ENCODE measurements around the gene RAB17.

The RAB17 gene

GRCh38 chr2:237573721-237574415 is 16.7 kb downstream of the RAB17 start:
- TF ChIP-seq MYC (IDR thresholded peaks at IDR 0.05; ENCODE audit: low read depth, low read length), result no peak
- no peak for TF ChIP-seq POLR2A (IDR thresholded peaks at IDR 0.05; ENCODE audit: extremely low read depth, insufficient read length)
- TF ChIP-seq MAX (IDR thresholded peaks at IDR 0.05; ENCODE audit: low read depth, low read length), result no peak
- no peak for TF ChIP-seq CTCF (IDR thresholded peaks at IDR 0.05; ENCODE audit: low read depth, low read length)
- H3K4me3 ChIP-seq (ENCODE audit: low read depth, low read length), result no peak overlapping the region
- DNase-seq (ENCODE audit: low read depth), result no peak

GRCh38 chr2:237572742-237573101 is 17.8 kb downstream of the RAB17 start:
- DNase-seq (ENCODE audit: low read depth), result no peak
- TF ChIP-seq CTCF (IDR thresholded peaks at IDR 0.05; ENCODE audit: low read depth, low read length) (no peak), MAX (IDR thresholded peaks at IDR 0.05; ENCODE audit: low read depth, low read length) (no peak), MYC (IDR thresholded peaks at IDR 0.05; ENCODE audit: low read depth, low read length) (no peak), POLR2A (IDR thresholded peaks at IDR 0.05; ENCODE audit: extremely low read depth, insufficient read length) (no peak)
- no peak overlapping the region for H3K4me3 ChIP-seq (ENCODE audit: low read depth, low read length)

GRCh38 chr2:237572021-237572741 is 18.4 kb downstream of the RAB17 start:
- TF ChIP-seq MYC (IDR thresholded peaks at IDR 0.05; ENCODE audit: low read depth, low read length), result no peak
- TF ChIP-seq CTCF (IDR thresholded peaks at IDR 0.05; ENCODE audit: low read depth, low read length), result peak; percentile 92
- no peak for TF ChIP-seq POLR2A (IDR thresholded peaks at IDR 0.05; ENCODE audit: extremely low read depth, insufficient read length)
- 0 out of 2 replicates have a peak, but pooled peaks have one; percentile 5 for TF ChIP-seq MAX (IDR thresholded peaks at IDR 0.05; ENCODE audit: low read depth, low read length)
- H3K4me3 ChIP-seq (ENCODE audit: low read depth, low read length), result no peak overlapping the region
- peak; percentile 91 for DNase-seq (ENCODE audit: low read depth)

- no peak overlapping the region for H3K4me3 ChIP-seq (ENCODE audit: low read depth, low read length)
- TF ChIP-seq MAX (IDR thresholded peaks at IDR 0.05; ENCODE audit: low read depth, low read length) (no peak), MYC (IDR thresholded peaks at IDR 0.05; ENCODE audit: low read depth, low read length) (no peak), CTCF (IDR thresholded peaks at IDR 0.05; ENCODE audit: low read depth, low read length) (no peak), POLR2A (IDR thresholded peaks at IDR 0.05; ENCODE audit: extremely low read depth, insufficient read length) (no peak)
- DNase-seq (ENCODE audit: low read depth), result no peak
These were observed 19.0 kb downstream of the RAB17 start for GRCh38 chr2:237571551-237571950.

GRCh38 chr2:237570776-237571335 is 19.7 kb downstream of the RAB17 start:
- DNase-seq (ENCODE audit: low read depth), result no peak
- TF ChIP-seq POLR2A (IDR thresholded peaks at IDR 0.05; ENCODE audit: extremely low read depth, insufficient read length) (no peak), MAX (IDR thresholded peaks at IDR 0.05; ENCODE audit: low read depth, low read length) (no peak), CTCF (IDR thresholded peaks at IDR 0.05; ENCODE audit: low read depth, low read length) (no peak), MYC (IDR thresholded peaks at IDR 0.05; ENCODE audit: low read depth, low read length) (no peak)
- no peak overlapping the region for H3K4me3 ChIP-seq (ENCODE audit: low read depth, low read length)
